Measurements from ENCODE around the gene CTR9.
"Not testable (repeated sequence)": the region's sequence is repeated elsewhere in the genome, so short reads cannot be mapped to it uniquely, and the experiment has no call there.

Gene CTR9

GRCh38 chr11:10784232-10785145 lies 33.4 kb downstream of the CTR9 start:
- DNase-seq = no peak

- no peak for DNase-seq
Observed at GRCh38 chr11:10785146-10785474, 34.1 kb downstream of the CTR9 start.

- no peak for DNase-seq
Observed at GRCh38 chr11:10786451-10786850, 35.4 kb downstream of the CTR9 start.

GRCh38 chr11:10792385-10793068 lies 41.5 kb downstream of the CTR9 start:
- peak; percentile 84 for DNase-seq

GRCh38 chr11:10793470-10794255 lies 42.6 kb downstream of the CTR9 start:
- no peak for DNase-seq

GRCh38 chr11:10796191-10796590 lies 45.1 kb downstream of the CTR9 start:
- no peak for DNase-seq

- DNase-seq = no peak
Observed at GRCh38 chr11:10797001-10797400, 46.0 kb downstream of the CTR9 start.

GRCh38 chr11:10797531-10797930 lies 46.5 kb downstream of the CTR9 start:
- no peak for DNase-seq

- DNase-seq = no peak
Observed at GRCh38 chr11:10798330-10798928, 47.4 kb downstream of the CTR9 start.

GRCh38 chr11:10800292-10800691 lies 49.2 kb downstream of the CTR9 start:
- DNase-seq = no peak

- no peak for DNase-seq
Observed at GRCh38 chr11:10803676-10804075, 52.6 kb downstream of the CTR9 start.

GRCh38 chr11:10805741-10806140 lies 54.7 kb downstream of the CTR9 start:
- no peak for DNase-seq

- no peak for DNase-seq
Observed at GRCh38 chr11:10806206-10806605, 55.2 kb downstream of the CTR9 start.

- DNase-seq = peak; percentile 22
Observed at GRCh38 chr11:10807493-10808234, 56.6 kb downstream of the CTR9 start.

GRCh38 chr11:10808235-10808552 lies 57.1 kb downstream of the CTR9 start:
- no peak for DNase-seq

- DNase-seq = peak; percentile 96
Observed at GRCh38 chr11:10808553-10809372, 57.7 kb downstream of the CTR9 start, which contains the start of gene EIF4G2. Gene EIF4G2, minus strand, starts transcription at chr11:10808926.

- peak; percentile 35 for DNase-seq
Observed at GRCh38 chr11:10809373-10810160, 58.5 kb downstream of the CTR9 start.

GRCh38 chr11:10813945-10814344 lies 62.9 kb downstream of the CTR9 start:
- DNase-seq = no peak

GRCh38 chr11:10818594-10818993 lies 67.5 kb downstream of the CTR9 start:
- DNase-seq = no peak

- not testable (repeated sequence) for DNase-seq
Observed at GRCh38 chr11:10822491-10822890, 71.4 kb downstream of the CTR9 start.
